CD4-positive, CD25-positive, alpha-beta regulatory T cell (primary cell): Measurements from ENCODE around the gene OPCML. TPM values are rescaled to one million over a fixed set of nuclear protein-coding genes. Genes with fewer than 3 reads are reported as not detected.

ENCODE experiments used
- ATAC-seq, 2 donors: fragments of 150-1000 bp; cut with Tn5 transposase; one replicate each; pipeline ENCODE4 v1.10.0; 2021; ENCODE audit warnings: low read depth in 2 of 2, moderate number of reproducible peaks in 2 of 2, moderate library complexity in 1 of 2
- DNase-seq, 3 donors: peaks; one replicate each; pipeline versions ENCODE4 v3.0.0 to v3.0.0-alpha.2; 2012 to 2022; ENCODE audit warnings: mixed read lengths in 1 of 3
- H3K27ac ChIP-seq: one replicate; pipeline ENCODE4 v1.7.0; 2013; ENCODE audit warnings: mild to moderate bottlenecking, low read length; ENCODE audit not compliant: insufficient read depth, poor library complexity, severe bottlenecking
- H3K27me3 ChIP-seq: one replicate; pipeline ENCODE4 v1.7.0; 2013; ENCODE audit warnings: low read length; ENCODE audit not compliant: control insufficient read depth, insufficient read depth
- H3K36me3 ChIP-seq: one replicate; pipeline ENCODE4 v1.7.0; 2013; ENCODE audit warnings: mild to moderate bottlenecking, low read length, moderate library complexity; ENCODE audit not compliant: control insufficient read depth, insufficient read depth
- H3K4me1 ChIP-seq: 2 replicates; pipeline ENCODE4 v1.7.0; 2013; ENCODE audit warnings: mild to moderate bottlenecking, low read length; ENCODE audit not compliant: insufficient read depth, control insufficient read depth, poor library complexity, severe bottlenecking
- H3K4me3 ChIP-seq: one replicate; pipeline ENCODE4 v1.7.0; 2013; ENCODE audit warnings: low read depth, mild to moderate bottlenecking, low read length, moderate library complexity
- H3K9me3 ChIP-seq, 2 experiments: 1 replicate in 1 of 2; 2 replicates in 1 of 2; pipeline ENCODE4 v1.7.0; 2013; ENCODE audit warnings: low read length in 2 of 2, mild to moderate bottlenecking in 1 of 2, moderate library complexity in 1 of 2; ENCODE audit not compliant: control insufficient read depth in 2 of 2
- H3K27ac Mint-ChIP-seq, 3 donors: one replicate each; pipeline ENCODE4 v1.8.0; 2020 to 2022; ENCODE audit warnings: mild to moderate bottlenecking in 3 of 3, mixed read lengths in 3 of 3, moderate library complexity in 2 of 3
- H3K27me3 Mint-ChIP-seq: one replicate; pipeline ENCODE4 v1.8.0; 2022; ENCODE audit warnings: mild to moderate bottlenecking, mixed read lengths
- H3K36me3 Mint-ChIP-seq: one replicate; pipeline ENCODE4 v1.8.0; 2020; ENCODE audit warnings: mixed read lengths
- H3K4me1 Mint-ChIP-seq, 4 donors: one replicate each; pipeline ENCODE4 v1.8.0; 2020 to 2022; ENCODE audit warnings: mixed read lengths in 4 of 4, mild to moderate bottlenecking in 1 of 4
- H3K4me3 Mint-ChIP-seq, 4 donors: one replicate each; pipeline ENCODE4 v1.8.0; 2020 to 2022; ENCODE audit warnings: mild to moderate bottlenecking in 4 of 4, mixed read lengths in 4 of 4, moderate library complexity in 3 of 4
- H3K9me3 Mint-ChIP-seq, 7 donors: one replicate each; pipeline ENCODE4 v1.8.0; 2020 to 2022; ENCODE audit warnings: mixed read lengths in 7 of 7, mild to moderate bottlenecking in 3 of 7, moderate library complexity in 2 of 7
- polyA plus RNA-seq, 4 donors: library from polyadenylated mRNA; unstranded; fragments of 300-500 nt; fragmentation: Illumina TruSeq; gene quantifications; one replicate each; pipeline ENCODE4 v1.2.3, GENCODE V29; 2021
- total RNA-seq: library from RNA; stranded (reverse); gene quantifications from one replicate; pipeline ENCODE4 v1.2.3, GENCODE V29; 2022

The OPCML gene
- total and polyA plus RNA-seq, 5 donors from 2014 or later = not detected

- H3K4me3 ChIP-seq = no peak overlapping the region
- H3K27me3 ChIP-seq = no peaks in the 10 kb centered on the region
- no peak overlapping the region for H3K4me3 Mint-ChIP-seq
- peaks cover 0 to 9% (median 5%) of the 10 kb centered on the region in 7 donors for H3K9me3 Mint-ChIP-seq
- H3K9me3 ChIP-seq = no peaks in the 10 kb centered on the region
- DNase-seq = no peak
- no peak overlapping the region for H3K27ac Mint-ChIP-seq
- ATAC-seq = no peak
- H3K36me3 ChIP-seq = no peaks in the 10 kb centered on the region
- H3K4me1 Mint-ChIP-seq = no peaks in the 10 kb centered on the region
- peaks cover 1% of the 10 kb centered on the region for H3K27me3 Mint-ChIP-seq
- H3K4me1 ChIP-seq = no peaks in the 10 kb centered on the region
- no peak overlapping the region for H3K27ac ChIP-seq
- no peaks in the 10 kb centered on the region for H3K36me3 Mint-ChIP-seq
These were observed 294.3 kb downstream of the OPCML start for GRCh38 chr11:133238027-133238426.

- Histone ChIP-seq H3K4me1 (no peaks in the 10 kb centered on the region), H3K36me3 (no peaks in the 10 kb centered on the region), H3K27me3 (no peaks in the 10 kb centered on the region), H3K9me3 (no peaks in the 10 kb centered on the region), H3K27ac (no peak overlapping the region), H3K4me3 (no peak overlapping the region)
- Mint-ChIP-seq H3K9me3 (peaks cover 0 to 8% (median 4%) of the 10 kb centered on the region in 7 donors), H3K4me3 (no peak overlapping the region), H3K4me1 (no peaks in the 10 kb centered on the region), H3K27me3 (no peaks in the 10 kb centered on the region), H3K27ac (peak overlapping the region in 1 of 3 donors; percentile 54), H3K36me3 (no peaks in the 10 kb centered on the region)
- ATAC-seq (no peak), DNase-seq (no peak)
These were observed 296.9 kb downstream of the OPCML start for GRCh38 chr11:133235381-133235780.

- H3K4me3 Mint-ChIP-seq = no peak overlapping the region
- H3K27me3 Mint-ChIP-seq = no peaks in the 10 kb centered on the region
- Histone ChIP-seq H3K9me3 (no peaks in the 10 kb centered on the region), H3K27me3 (no peaks in the 10 kb centered on the region), H3K27ac (no peak overlapping the region), H3K36me3 (no peaks in the 10 kb centered on the region), H3K4me1 (no peaks in the 10 kb centered on the region), H3K4me3 (no peak overlapping the region)
- no peak for DNase-seq
- H3K27ac Mint-ChIP-seq = no peak overlapping the region
- H3K36me3 Mint-ChIP-seq = no peaks in the 10 kb centered on the region
- no peaks in the 10 kb centered on the region for H3K4me1 Mint-ChIP-seq
- ATAC-seq = no peak
- peaks cover 0 to 6% (median 4%) of the 10 kb centered on the region in 7 donors for H3K9me3 Mint-ChIP-seq
These were observed 297.4 kb downstream of the OPCML start for GRCh38 chr11:133234883-133235282.

DNA sequence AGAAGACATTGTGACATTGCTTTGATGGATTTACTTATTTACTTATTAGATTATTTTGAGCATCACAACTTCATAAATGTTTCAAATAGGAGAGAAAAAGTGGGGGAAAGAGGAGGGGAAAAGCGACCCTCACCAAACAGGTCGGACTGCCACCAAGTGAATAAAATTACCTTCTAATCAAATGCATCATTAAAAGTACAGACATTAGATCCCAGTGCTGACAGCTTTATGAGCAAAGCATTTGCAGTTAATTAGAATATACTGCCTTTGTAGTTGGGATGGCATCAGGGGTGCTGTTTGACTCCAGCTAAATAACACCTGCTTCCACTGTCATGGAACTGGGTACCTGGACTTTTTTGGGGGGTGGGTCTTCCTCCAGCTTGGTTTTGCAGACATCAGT, 299.6 kb downstream of the OPCML start:
- Mint-ChIP-seq H3K36me3 (no peaks in the 10 kb centered on the region), H3K9me3 (peaks cover 0 to 6% (median 4%) of the 10 kb centered on the region in 7 donors), H3K4me1 (no peaks in the 10 kb centered on the region), H3K4me3 (no peak overlapping the region), H3K27me3 (no peaks in the 10 kb centered on the region), H3K27ac (no peak overlapping the region)
- Histone ChIP-seq H3K4me3 (no peak overlapping the region), H3K27me3 (no peaks in the 10 kb centered on the region), H3K9me3 (no peaks in the 10 kb centered on the region), H3K36me3 (no peaks in the 10 kb centered on the region), H3K27ac (no peak overlapping the region), H3K4me1 (no peaks in the 10 kb centered on the region)
- no peak for ATAC-seq
- no peak for DNase-seq

GRCh38 chr11:133230431-133230830, 301.9 kb downstream of the OPCML start:
- Mint-ChIP-seq H3K36me3 (no peaks in the 10 kb centered on the region), H3K9me3 (peaks cover 0 to 6% (median 4%) of the 10 kb centered on the region in 7 donors), H3K27me3 (no peaks in the 10 kb centered on the region), H3K4me3 (no peak overlapping the region), H3K4me1 (no peaks in the 10 kb centered on the region), H3K27ac (no peak overlapping the region)
- DNase-seq (no peak), ATAC-seq (no peak)
- Histone ChIP-seq H3K4me1 (no peaks in the 10 kb centered on the region), H3K4me3 (no peak overlapping the region), H3K9me3 (no peaks in the 10 kb centered on the region), H3K36me3 (no peaks in the 10 kb centered on the region), H3K27me3 (no peaks in the 10 kb centered on the region), H3K27ac (no peak overlapping the region)

- Histone ChIP-seq H3K27me3 (no peaks in the 10 kb centered on the region), H3K36me3 (no peaks in the 10 kb centered on the region), H3K4me3 (no peak overlapping the region), H3K9me3 (no peaks in the 10 kb centered on the region), H3K4me1 (no peaks in the 10 kb centered on the region), H3K27ac (no peak overlapping the region)
- no peak for DNase-seq
- Mint-ChIP-seq H3K4me3 (no peak overlapping the region), H3K4me1 (no peaks in the 10 kb centered on the region), H3K27ac (no peak overlapping the region), H3K9me3 (peaks cover 0 to 5% (median 2%) of the 10 kb centered on the region in 7 donors), H3K27me3 (no peaks in the 10 kb centered on the region), H3K36me3 (no peaks in the 10 kb centered on the region)
- no peak for ATAC-seq
These were observed 303.6 kb downstream of the OPCML start for GRCh38 chr11:133228471-133229329.

DNA sequence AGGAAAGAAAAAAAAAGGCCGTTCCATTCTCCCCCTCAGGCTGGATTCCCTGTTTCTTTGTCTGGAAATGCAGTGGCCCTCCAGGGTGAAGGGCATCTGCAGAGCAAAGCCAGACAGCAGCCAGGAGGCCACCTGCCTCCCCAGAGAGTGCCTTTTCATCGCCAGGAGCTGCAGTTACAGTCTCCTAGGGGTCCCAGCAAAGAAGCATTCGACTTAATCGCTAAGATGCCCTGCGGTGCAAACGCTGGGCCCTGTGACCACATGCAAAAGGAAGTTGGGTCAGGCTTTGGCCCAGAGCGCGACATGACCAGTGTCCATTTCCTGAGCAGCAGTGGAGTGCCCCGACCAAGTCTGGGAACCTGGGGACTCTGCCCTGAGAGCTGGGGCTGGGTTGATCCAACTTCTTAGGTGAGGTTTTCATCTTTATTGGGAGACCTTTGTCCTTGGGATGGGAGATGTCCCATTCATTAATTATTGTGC, 304.6 kb downstream of the OPCML start:
- H3K4me1 Mint-ChIP-seq = no peaks in the 10 kb centered on the region
- DNase-seq (no peak), ATAC-seq (no peak)
- no peaks in the 10 kb centered on the region for H3K4me1 ChIP-seq
- no peaks in the 10 kb centered on the region for H3K9me3 ChIP-seq
- no peaks in the 10 kb centered on the region for H3K27me3 Mint-ChIP-seq
- H3K36me3 Mint-ChIP-seq = no peaks in the 10 kb centered on the region
- peaks cover 0 to 5% (median 0%) of the 10 kb centered on the region in 7 donors for H3K9me3 Mint-ChIP-seq
- H3K27me3 ChIP-seq = no peaks in the 10 kb centered on the region
- H3K36me3 ChIP-seq = no peaks in the 10 kb centered on the region
- no peak overlapping the region for H3K27ac ChIP-seq
- H3K27ac Mint-ChIP-seq = no peak overlapping the region
- H3K4me3 ChIP-seq = no peak overlapping the region
- H3K4me3 Mint-ChIP-seq = no peak overlapping the region

- H3K36me3 Mint-ChIP-seq = no peaks in the 10 kb centered on the region
- no peak overlapping the region for H3K4me3 ChIP-seq
- no peaks in the 10 kb centered on the region for H3K27me3 Mint-ChIP-seq
- ATAC-seq = no peak
- DNase-seq = no peak
- H3K4me3 Mint-ChIP-seq = no peak overlapping the region
- no peak overlapping the region for H3K27ac ChIP-seq
- no peaks in the 10 kb centered on the region for H3K9me3 ChIP-seq
- peaks cover 0 to 4% (median 0%) of the 10 kb centered on the region in 7 donors for H3K9me3 Mint-ChIP-seq
- H3K4me1 ChIP-seq = no peaks in the 10 kb centered on the region
- no peaks in the 10 kb centered on the region for H3K36me3 ChIP-seq
- H3K27ac Mint-ChIP-seq = no peak overlapping the region
- H3K27me3 ChIP-seq = no peaks in the 10 kb centered on the region
- H3K4me1 Mint-ChIP-seq = no peaks in the 10 kb centered on the region
These were observed 308.0 kb downstream of the OPCML start for GRCh38 chr11:133224271-133224670.
